IPS-11a (cell line): ENCODE measurements around the gene CCDC122.
"Not testable (repeated sequence)": the region's sequence is repeated elsewhere in the genome, so short reads cannot be mapped to it uniquely, and the experiment has no call there.

Source experiments
- H3K4me3 ChIP-seq: one replicate; pipeline ENCODE4 v1.5.1; 2013; ENCODE audit warnings: low read depth, low read length, control low read depth

The CCDC122 gene

GRCh38 chr13:43877766-43878165 lies 1.8 kb downstream of the CCDC122 start:
- no peak overlapping the region for H3K4me3 ChIP-seq

GRCh38 chr13:43877326-43877725 lies 2.2 kb downstream of the CCDC122 start:
- H3K4me3 ChIP-seq, result no peak overlapping the region

GRCh38 chr13:43876366-43876765 lies 3.2 kb downstream of the CCDC122 start:
- H3K4me3 ChIP-seq, result no peak overlapping the region

GRCh38 chr13:43874504-43875092 lies 4.9 kb downstream of the CCDC122 start:
- H3K4me3 ChIP-seq, result no peak overlapping the region

- no peak overlapping the region for H3K4me3 ChIP-seq
Measured at GRCh38 chr13:43872181-43872580, 7.4 kb downstream of the CCDC122 start.

- no peak overlapping the region for H3K4me3 ChIP-seq
Measured at GRCh38 chr13:43865892-43866291, 13.6 kb downstream of the CCDC122 start.

- no peak overlapping the region for H3K4me3 ChIP-seq
Measured at GRCh38 chr13:43864921-43865320, 14.6 kb downstream of the CCDC122 start.

GRCh38 chr13:43861863-43862262 lies 17.7 kb downstream of the CCDC122 start:
- H3K4me3 ChIP-seq, result no peak overlapping the region

- H3K4me3 ChIP-seq, result no peak overlapping the region
Measured at GRCh38 chr13:43852923-43853404, 26.6 kb downstream of the CCDC122 start.

- no peak overlapping the region for H3K4me3 ChIP-seq
Measured at GRCh38 chr13:43850873-43851272, 28.7 kb downstream of the CCDC122 start.

GRCh38 chr13:43848001-43848649 lies 31.4 kb downstream of the CCDC122 start:
- no peak overlapping the region for H3K4me3 ChIP-seq

- no peak overlapping the region for H3K4me3 ChIP-seq
Measured at GRCh38 chr13:43846496-43847158, 32.9 kb downstream of the CCDC122 start.

- no peak overlapping the region for H3K4me3 ChIP-seq
Measured at GRCh38 chr13:43838909-43839308, 40.6 kb downstream of the CCDC122 start.

- no peak overlapping the region for H3K4me3 ChIP-seq
Measured at GRCh38 chr13:43835701-43836100, 43.8 kb downstream of the CCDC122 start.

GRCh38 chr13:43831088-43831487 lies 48.5 kb downstream of the CCDC122 start:
- no peak overlapping the region for H3K4me3 ChIP-seq

- no peak overlapping the region for H3K4me3 ChIP-seq
Measured at GRCh38 chr13:43830497-43830881, 49.1 kb downstream of the CCDC122 start.

- H3K4me3 ChIP-seq, result not testable (repeated sequence)
Measured at GRCh38 chr13:43824656-43825055, 54.9 kb downstream of the CCDC122 start.

GRCh38 chr13:43822969-43823368 lies 56.6 kb downstream of the CCDC122 start:
- no peak overlapping the region for H3K4me3 ChIP-seq

GRCh38 chr13:43816401-43816889 lies 63.1 kb downstream of the CCDC122 start:
- H3K4me3 ChIP-seq, result no peak overlapping the region

- no peak overlapping the region for H3K4me3 ChIP-seq
Measured at GRCh38 chr13:43815204-43815603, 64.3 kb downstream of the CCDC122 start.

GRCh38 chr13:43808676-43809075 lies 70.9 kb downstream of the CCDC122 start:
- no peak overlapping the region for H3K4me3 ChIP-seq

- H3K4me3 ChIP-seq, result no peak overlapping the region
Measured at GRCh38 chr13:43805681-43806128, 73.8 kb downstream of the CCDC122 start.
